HG02885 (cell line): Measurements from ENCODE around the gene UNK.
"Not testable (repeated sequence)": the region's sequence is repeated elsewhere in the genome, so short reads cannot be mapped to it uniquely, and the experiment has no call there.

ENCODE experiments used
- ATAC-seq: cut with Tn5 transposase; IDR thresholded peaks from one replicate; pipeline ENCODE4 v1.9.1; 2021; ENCODE audit warnings: mild to moderate bottlenecking; ENCODE audit not compliant: unreplicated experiment, poor library complexity

Gene UNK

DNA sequence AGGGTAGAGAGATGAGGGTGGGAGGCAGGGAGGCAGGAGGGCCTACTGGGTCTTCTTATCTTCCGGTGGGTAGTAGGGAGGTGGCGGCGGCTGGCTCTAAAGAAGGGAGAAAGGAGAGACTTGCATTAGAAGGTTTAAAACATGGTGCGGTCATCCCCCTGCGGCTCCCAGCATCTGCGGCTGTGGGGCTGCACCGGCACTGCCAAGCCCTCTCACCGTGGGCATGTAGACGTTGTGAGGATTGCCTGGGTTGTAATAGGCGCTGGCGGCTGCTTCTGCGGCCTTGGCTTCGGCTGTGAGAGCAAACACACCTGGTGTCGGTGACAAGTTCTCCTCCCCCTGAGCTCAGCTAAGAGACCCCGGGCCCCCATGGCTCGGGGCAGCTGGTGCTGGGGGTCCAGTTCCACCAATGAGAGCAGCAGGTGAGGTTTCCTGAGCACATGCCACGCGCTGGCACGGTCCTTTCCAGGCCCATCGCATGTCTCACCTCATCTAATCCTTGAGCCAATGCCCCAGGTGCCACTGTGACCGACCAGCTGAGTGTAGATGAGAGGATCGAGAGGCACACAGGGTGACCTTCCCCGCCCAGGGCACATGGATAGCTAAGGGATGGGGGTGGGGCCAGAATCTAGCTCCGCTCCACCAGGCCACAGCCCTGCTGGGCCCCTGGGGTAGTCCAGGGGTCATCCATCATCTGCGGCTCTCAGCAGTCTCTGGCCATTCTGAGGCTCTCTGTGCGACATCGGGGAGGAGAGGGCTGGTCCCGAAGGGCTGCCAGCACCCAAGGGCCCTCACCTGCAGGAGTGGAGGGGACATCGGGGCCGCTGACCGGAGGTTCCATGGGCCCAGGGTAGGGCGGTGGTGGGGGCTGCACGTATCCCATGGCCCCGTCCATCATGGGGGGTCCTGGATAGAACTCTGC is 62.3 kb downstream of the UNK start:
- ATAC-seq, result no peak

DNA sequence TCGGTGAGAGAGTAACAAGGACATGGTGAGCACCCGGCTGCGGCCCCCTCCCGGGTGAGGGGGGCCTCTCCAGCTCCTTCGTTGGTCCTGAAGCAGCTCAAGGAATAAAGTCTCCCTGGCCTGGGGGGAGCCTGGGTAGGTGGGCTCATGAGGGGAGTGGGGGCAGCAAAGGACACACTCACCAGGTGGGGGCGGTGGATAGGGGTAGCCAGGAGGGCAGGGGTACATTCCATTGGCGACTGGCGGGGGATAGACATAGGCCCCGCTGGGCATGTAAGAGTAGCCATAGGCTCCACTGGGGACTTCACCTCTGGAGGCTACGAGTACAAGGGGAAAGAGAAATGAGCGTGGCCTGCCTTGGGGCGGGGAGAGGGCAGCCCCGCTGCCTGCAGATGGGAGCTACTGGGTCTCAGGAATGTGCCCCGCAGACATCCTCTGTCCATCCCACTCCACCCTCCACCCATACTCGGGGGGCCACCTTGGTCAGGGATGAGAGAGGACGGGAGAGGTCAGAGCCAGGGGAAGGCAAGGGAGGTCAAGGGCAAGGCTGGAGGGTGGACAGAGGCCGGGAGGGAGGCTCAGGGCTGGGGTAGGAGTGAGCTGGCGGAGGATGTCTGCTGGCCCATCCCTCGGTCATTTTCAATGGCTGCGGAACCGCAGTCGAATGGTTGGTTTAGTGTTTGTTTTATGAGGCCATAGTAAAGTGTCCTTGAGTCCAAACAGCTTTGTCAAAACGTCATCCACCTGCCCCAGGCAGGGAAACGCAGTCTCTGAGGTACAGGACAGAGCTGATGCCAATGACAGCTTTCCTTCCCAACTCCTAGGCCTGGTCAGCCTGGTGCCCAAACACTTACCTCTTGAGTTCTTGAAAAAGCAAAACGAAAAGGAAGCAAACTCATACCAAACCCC is 63.3 kb downstream of the UNK start:
- ATAC-seq, result no peak

DNA sequence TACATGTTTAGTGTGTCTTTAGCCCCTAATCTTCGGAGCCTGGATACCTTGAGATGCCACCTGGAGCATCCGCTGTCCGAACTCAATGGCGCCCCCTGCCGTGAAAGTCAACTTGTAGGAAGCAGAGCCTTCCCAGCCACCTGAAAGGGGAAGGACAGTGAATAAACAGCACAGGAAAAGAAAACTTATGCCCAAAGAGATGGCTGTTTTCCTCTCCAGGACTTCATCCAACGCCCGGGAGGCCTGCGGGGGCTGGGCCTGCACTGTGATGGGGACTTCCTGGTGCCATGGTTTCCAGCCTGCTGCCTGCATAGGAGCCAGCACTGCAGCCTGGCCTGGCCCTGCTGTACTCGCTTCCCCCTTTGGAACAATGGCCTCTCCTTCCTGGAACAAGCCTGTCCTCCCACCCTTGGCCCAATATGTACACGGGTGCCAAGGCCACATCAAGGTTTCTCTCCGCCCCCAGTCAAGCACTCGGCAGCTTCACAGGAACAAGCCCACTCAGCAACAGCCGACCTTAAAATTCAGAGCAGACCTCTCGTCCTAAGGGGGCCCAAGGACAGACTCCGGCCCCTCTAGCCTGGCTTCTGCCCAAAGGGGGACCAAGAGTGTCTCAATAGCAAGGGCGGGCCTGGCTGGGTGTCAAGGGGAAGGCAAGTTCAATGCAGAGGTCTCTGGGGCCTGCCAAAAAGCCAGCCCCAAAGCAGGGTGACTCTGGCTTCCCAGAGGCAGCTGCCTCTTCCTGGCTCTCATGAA is 64.1 kb downstream of the UNK start:
- no peak for ATAC-seq

DNA sequence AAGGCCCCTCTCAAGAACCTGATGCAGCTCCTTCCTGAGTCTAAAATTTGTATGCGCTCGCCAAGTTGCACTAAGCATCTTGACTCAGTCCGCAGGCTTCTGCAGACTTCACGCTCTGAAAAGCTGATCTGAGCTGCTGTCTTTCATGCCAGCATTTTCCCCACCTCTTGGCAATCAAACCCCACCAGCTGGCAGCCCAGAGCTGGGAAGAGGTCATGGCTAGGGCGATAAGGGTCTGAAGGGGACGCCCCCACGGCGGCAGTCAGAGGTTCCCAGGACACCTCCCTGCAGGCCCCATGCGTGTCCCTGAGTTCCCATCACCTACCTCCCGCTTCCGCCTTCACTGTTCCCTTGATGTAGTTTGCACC is 64.7 kb downstream of the UNK start:
- no peak for ATAC-seq

DNA sequence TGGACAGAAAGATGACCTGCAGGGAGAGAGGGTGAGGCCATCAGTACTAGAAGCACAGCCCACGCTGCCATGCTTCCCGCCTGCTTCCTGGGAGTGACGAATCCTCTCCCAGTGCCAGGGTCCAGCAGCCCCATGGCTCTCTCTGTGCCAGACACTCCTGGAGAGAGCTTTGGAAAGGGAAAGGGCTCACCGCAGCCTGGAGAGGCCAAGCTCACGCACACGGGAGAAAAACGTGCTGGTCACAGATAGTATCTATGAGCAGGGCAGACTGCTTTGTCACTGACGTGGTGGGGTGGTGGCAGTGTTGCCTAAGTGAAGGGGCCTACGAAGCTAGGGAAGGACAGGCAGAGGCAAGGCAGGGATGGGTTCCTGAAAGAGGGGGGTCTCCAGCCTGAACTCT is 65.1 kb downstream of the UNK start:
- ATAC-seq, result no peak

DNA sequence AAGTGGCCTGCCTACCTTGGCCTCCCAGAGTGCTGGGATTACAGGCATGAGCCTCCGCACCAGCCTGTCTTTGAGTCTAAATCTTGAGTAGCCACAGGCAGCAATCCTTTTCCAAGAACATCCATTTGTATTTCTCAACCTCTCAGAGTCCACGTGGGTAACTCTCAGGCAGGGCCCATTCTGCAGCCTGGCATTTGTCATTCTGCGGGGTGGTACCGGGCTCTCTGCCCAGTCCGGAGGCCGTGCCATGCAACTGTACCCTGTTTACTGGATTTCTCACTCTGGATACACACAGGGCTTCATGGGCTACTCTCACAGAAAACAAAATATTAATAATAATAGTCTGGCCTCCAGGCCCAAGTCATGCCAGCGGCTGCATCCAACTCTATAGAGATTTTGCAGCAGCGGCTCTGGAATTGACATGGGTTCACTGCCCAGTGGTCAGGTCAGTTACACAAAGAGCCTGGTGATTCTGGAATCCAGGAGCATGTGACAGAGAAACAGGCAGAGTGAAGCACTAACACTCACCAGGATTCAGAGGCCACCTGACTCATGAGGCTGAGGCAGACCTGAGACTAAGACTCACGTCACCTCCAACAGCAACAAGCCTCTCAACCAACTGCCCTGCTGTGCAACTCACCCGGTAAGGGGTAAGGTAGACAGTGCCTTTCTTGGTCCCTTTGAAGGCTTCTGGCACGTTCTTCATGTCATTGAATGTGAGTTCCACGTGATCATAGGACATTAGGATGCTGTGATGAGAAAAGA is 66.5 kb downstream of the UNK start:
- no peak for ATAC-seq

DNA sequence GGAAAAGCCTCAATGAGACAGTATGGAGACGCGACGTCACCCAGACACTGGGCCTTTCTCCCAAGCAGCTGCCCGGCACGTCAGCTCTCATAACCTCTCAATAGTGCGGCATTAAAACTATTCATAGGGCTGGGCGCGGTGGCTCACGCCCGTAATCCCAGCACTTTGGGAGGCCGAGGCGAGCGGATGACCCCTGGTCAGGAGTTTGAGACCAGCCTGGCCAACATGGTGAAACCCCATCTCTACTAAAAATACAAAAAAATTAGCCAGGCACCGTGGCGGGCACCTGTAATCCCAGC is 67.0 kb downstream of the UNK start:
- ATAC-seq, result not testable (repeated sequence)

DNA sequence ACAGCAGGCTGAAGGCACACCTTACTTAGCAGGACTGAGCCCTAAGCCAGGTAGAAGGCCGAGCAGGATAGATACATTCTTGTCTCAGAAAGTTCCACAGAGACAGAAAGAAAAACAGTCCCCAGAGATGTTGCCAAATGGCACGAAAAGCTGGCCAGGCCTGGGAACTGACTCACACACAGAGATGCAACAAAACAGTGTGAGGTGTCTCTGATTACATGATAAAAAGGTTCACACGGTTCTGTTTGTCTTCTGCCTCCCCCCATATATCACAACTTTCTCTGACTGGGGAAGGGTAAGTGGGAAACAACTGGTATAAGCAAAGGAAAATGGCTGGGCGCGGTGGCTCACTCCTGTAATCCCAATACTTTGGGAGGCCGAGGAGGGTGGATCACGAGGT is 68.8 kb downstream of the UNK start:
- ATAC-seq, result no peak

DNA sequence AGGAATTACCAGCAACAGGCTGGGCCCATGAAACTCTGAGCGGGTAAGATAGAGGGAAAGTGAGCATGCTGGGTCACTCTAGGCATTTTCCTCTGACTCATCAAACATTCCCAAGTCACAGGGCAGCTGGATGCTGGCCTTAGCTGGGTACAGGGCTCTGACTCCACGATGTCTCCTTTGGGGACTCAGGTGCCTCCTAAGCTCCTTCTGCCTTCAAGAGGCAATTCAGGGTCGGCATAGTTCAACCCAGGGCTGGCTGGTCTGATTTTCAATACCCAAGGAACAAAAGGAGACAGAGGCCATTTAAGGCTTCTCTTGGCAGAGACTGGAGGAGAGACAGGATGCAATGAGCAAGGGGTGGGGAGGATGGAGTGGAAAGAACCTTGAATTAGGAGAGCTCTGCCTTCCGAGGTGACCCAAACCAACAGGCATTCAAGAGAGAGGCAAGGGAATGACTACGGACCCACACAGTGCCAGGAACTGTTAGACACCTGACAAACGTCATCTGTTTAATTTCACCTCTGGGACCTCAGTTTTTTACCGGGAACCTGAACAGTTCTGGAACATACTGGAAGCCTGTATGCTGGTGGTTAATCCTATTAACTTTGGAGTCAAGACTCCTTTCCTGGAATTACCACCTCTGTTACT is 69.6 kb downstream of the UNK start:
- ATAC-seq, result no peak

DNA sequence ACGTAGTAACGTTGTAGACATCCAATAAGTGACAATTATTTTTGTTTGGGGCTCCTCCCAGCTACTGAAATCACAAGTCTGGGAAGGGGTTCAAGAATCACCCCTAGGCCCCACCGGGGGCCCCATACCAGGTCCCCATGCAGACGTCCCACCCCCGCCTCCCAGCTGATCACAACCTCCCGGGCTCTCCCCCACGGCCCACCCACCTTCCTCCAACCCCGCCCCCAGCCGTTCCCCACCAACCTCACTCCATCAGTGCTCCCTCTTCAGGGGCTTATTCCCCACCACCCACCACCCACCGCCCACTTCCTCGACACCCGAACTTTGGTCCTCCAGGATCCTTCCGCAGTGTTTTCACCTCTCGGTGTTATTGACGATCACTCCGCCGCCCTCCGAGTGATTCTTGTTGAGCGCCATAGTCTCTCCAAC is 70.3 kb downstream of the UNK start:
- peak; percentile 4 for ATAC-seq

DNA sequence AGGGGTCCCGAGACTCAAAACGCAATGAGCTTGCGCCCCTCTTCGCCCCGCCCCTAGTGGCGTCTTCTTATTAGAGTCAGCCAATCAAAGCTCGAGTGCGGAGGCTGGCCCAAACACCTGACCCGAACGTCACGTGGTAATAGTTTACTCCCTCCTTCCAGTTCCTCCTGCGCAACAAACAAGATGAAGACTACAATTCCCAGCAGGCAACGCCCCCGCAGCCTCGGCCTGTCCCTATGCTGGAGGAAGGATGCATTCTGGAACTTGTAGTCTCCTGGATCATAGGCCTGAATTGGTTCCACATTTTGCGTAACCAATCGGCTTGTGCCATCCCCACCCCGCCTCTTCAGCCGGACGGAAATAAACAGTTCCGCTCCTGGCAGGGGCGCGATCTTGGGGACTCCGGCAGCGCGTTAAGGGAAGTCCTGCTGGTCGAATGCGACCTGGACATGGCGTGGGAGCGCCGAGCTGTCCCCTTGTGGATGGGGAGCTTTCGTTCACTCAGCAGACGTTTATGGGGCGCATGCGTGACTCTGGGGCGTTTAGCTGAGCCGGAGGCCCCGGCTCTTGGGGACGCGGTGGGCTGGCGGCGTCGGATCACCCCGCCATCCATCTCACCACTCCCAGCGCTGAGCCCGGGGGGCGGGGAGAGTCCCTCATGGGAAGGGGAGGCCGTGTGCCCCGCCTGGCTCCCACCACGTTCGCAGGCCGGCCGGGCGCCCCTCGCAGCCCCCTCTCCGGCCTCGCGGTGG is 70.9 kb downstream of the UNK start, which contains the start of gene WBP2:
Gene WBP2, minus strand, starts transcription at position 26 of the 752 bp plus-strand sequence. CDS start 38 bp downstream, outside the sequence.
- peak; percentile 86 for ATAC-seq

DNA sequence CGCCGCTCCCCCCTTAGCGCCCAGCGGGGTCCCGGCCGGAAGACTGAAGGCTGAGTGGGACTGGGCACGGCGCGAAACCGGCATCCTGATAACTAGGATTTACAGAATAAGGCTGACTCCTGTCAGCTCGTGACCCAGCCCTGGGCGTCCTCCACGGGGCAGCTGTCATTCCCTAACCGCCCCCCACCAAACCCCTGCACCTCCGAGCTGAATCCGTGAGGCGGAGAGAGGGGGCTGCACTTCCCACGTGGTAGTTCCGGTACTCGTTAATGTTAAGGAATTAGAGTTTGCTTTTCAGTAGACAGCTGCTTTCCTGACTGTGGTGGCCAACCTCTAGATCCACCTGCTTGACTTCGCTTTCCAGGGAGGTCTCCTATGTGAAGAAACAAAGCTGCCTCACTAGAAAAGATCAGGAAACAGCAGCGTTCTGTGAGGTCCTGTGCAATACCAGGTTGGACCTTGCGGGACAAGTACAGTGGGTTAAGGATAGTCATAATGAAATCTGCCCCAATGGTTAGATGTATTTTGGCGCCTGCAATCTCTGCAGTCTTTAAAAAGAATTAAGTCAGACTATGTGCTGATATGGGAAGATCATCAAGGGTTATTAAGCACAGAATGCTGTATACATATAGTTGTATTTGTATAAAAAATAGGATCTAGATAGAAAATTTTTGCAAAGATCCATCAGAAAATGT is 71.6 kb downstream of the UNK start:
- ATAC-seq, result no peak

DNA sequence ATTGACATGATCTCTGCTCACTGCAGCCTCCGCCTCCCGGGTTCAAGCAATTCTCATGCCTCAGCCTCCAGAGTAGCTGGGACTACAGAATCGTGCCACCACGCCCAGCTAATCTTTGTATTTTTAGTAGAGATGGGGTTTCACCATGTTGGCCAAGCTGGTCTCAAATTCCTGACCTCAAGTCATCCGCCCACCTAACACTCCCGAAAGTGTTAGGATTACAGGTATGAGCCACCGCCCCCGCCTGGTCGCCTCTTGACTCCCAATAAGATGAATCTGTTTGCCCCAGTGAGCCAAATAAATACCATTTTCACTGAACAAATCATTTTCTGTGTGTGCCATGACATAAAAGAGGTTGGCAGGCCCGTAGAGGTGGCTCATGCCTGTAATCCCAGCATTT is 74.8 kb downstream of the UNK start:
- ATAC-seq, result not testable (repeated sequence)

DNA sequence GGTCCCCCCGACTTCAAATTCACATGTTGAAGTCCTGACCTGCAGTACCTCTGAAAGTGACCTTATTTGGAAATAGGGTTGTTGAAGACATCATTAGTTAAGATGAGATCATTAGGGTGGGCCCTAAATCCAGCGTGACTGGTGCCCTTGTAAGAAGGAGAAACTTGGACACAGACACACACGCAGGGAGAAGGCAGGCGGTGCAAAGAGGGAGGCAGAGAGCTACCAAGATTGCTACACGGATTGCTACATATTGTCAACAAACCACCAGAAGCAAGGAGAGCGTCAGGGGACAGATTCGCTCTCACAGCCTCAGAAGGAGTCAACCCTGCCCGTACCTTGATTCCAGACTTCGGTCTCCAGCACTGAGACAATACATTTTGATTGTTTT is 77.3 kb downstream of the UNK start:
- ATAC-seq, result no peak

DNA sequence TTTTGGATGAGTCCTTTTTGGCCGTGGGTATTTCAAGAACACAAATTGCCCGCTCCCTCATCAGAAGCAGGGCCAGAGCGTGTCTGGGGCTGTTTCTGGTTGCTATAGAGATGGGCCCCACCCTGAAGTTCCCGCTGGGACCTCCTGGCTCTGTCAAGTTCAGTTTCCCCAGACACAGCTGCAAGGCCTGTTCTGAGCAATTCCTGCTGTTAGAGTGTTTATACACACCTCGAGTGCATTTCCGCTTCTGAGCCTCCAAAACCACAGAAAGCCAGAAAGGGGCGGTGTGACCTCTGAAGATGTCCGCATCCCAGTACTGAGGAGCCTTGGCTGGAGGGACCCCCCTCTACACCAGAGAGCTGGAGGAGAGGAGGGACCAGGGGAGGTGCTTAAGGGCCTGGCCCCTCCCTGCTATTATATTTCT is 79.9 kb downstream of the UNK start:
- peak; percentile 81 for ATAC-seq

DNA sequence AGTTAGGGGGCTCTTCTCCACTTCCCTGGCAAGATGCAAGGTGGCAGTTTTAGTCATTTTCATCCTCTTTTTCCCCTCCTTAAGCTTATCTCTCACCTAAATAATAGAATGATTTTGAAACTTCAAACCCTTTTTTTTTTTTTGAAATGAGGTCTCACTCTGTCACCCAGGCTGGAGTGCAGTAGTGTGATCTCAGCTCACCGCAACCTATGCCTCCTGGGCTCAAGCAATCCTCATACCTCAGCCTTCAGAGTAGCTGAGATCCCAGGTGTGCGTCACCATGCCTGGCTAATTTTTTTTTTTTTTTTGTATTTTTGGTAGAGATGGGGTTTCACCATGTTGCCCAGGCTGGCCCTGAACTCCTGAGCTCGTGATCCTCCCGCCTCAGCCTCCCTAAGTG is 80.3 kb downstream of the UNK start:
- not testable (repeated sequence) for ATAC-seq

DNA sequence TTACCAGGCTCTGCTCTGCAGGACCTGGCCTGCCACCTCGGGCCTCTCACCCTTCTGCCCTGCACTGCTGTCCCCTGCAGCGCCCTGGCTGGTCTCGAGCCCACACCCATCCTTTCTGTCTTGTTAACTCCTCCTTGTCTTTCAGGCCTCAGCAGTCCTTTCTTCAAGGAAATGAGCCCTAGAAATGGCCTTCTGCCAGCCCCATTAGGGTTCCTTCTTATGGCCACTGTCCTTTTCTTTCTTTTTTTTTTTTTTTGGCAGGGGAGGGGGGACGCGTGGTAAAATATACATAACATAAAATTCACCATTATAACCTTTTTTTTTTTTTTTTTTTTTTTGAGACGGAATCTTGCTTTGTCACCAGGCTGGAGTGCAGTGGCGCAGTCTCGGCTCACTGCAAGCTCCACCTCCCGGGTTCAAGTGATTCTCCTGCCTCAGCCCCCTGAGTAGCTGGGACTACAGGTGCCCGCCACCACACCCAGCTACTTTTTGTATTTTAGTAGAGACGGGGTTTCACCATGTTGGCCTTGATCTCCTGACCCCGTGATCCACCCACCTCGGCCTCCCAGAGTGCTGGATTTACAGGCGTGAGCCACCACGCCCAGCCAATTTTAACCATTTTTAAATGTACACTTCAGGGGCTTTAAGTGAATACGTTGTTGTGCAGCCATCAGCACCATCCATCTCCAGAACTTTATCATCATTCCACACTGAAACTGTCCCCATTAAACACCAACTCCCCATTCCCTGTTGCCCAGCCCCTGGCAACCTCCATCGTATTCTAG is 81.0 kb downstream of the UNK start:
- ATAC-seq, result not testable (repeated sequence)
